Common myeloid progenitor, CD34-positive (primary cell): ENCODE results near the gene PLA2G4F.

Experiments
- CTCF ChIA-PET: fragments of 350-600 bp; sonication (Branson Sonifier 250); formaldehyde crosslinking; loops from one replicate; lab custom pipeline; 2021; ENCODE audit warnings: antibody characterized with exemption; lab: Charles Lee
- POLR2A ChIA-PET: fragments of 350-600 bp; sonication (Branson Sonifier 250); formaldehyde crosslinking; loops from one replicate; lab custom pipeline; 2021; ENCODE audit warnings: antibody characterized with exemption; lab: Charles Lee
- DNase-seq, 3 donors: peaks; one replicate each; pipeline versions ENCODE4 v3.0.0 to v3.0.0-alpha.2; 2013
- H3K27ac ChIP-seq, 2 experiments: 1 replicate in 1 of 2; 2 replicates in 1 of 2; pipeline ENCODE4 v1.7.0; 2013; ENCODE audit warnings: inconsistent platforms in 2 of 2, low read length in 2 of 2, mild to moderate bottlenecking in 2 of 2, low read depth in 1 of 2, moderate library complexity in 1 of 2; ENCODE audit not compliant: severe bottlenecking in 2 of 2, insufficient read depth in 1 of 2, poor library complexity in 1 of 2
- H3K27me3 ChIP-seq, 5 experiments: replicated peaks in 2 of 5; 1 replicate in 3 of 5; 2 replicates in 2 of 5; pipeline versions ENCODE4 v1.6.1 to v1.7.0; 2013; ENCODE audit warnings: low read length in 4 of 5, mild to moderate bottlenecking in 2 of 5, moderate library complexity in 2 of 5, inconsistent platforms in 1 of 5; ENCODE audit not compliant: insufficient read depth in 5 of 5, control insufficient read depth in 4 of 5
- H3K36me3 ChIP-seq, 4 experiments: 1 replicate in 2 of 4; 2 replicates in 2 of 4; pipeline versions ENCODE4 v1.6.1 to v1.7.0; 2013; ENCODE audit warnings: low read length in 3 of 4, control low read depth in 1 of 4, mild to moderate bottlenecking in 1 of 4; ENCODE audit not compliant: control insufficient read depth in 4 of 4, insufficient read depth in 4 of 4
- H3K4me1 ChIP-seq, 4 experiments: 1 replicate in 3 of 4; 2 replicates in 1 of 4; pipeline versions ENCODE4 v1.6.1 to v1.7.1; 2013; ENCODE audit warnings: low read length in 3 of 4, mild to moderate bottlenecking in 3 of 4, control low read depth in 1 of 4, inconsistent platforms in 1 of 4, moderate library complexity in 1 of 4; ENCODE audit not compliant: control insufficient read depth in 4 of 4, insufficient read depth in 4 of 4; ENCODE audit errors: control extremely low read depth in 1 of 4
- H3K4me3 ChIP-seq, 7 experiments: 1 replicate in 4 of 7; 2 replicates in 3 of 7; pipeline versions ENCODE4 v1.5.1 to v1.7.0; 2013; ENCODE audit warnings: mild to moderate bottlenecking in 7 of 7, low read length in 6 of 7, moderate library complexity in 6 of 7, inconsistent platforms in 2 of 7, low read depth in 2 of 7, control low read depth in 1 of 7; ENCODE audit not compliant: insufficient read depth in 4 of 7, control insufficient read depth in 1 of 7; ENCODE audit errors: extremely low read depth in 1 of 7
- H3K9me3 ChIP-seq, 5 experiments: 1 replicate in 4 of 5; 2 replicates in 1 of 5; pipeline versions ENCODE4 v1.6.1 to v1.7.1; 2013; ENCODE audit warnings: low read length in 4 of 5, mild to moderate bottlenecking in 2 of 5, inconsistent platforms in 1 of 5, low read depth in 1 of 5, moderate library complexity in 1 of 5; ENCODE audit not compliant: control insufficient read depth in 4 of 5, insufficient read depth in 2 of 5; ENCODE audit errors: control extremely low read depth in 1 of 5
- WGBS: methylation state at CpG from one replicate; pipeline ENCODE4 v1.1.5; 2013; ENCODE audit not compliant: insufficient coverage; 5-methylcytosine and 5-hydroxymethylcytosine counted together

Gene PLA2G4F

DNA sequence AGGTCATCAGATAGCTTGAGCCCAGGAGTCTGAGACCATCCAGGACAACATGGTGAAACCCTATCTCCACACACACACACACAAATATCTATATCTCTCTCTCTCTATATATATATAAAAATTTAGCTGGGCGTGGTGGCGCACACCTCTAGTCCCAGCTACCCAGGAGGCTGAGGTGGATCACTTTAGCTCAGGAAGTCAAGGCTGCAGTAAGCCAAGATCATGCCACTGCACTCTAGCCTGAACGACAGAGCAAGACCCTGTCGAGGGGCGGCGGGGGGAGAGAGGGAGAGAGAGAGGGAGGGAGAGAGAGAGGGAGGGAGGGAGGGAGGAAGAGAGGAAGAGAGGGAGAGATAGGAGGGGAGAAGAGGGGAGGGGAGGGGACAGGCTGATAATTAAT lies 28.0 kb downstream of the PLA2G4F start:
- Histone ChIP-seq H3K27ac (no peak overlapping the region), H3K36me3 (no peaks in the 10 kb centered on the region), H3K27me3 (no peaks in the 10 kb centered on the region), H3K4me1 (peaks cover 0 to under 1% (median 0%) of the 10 kb centered on the region in 4 experiments), H3K4me3 (no peak overlapping the region), H3K9me3 (no peaks in the 10 kb centered on the region)
- no peak for DNase-seq
- CTCF ChIA-PET: interaction anchor here (1.9 kb wide), 1 partner anchor 9 kb away, joined by 5 read pairs; no protein-coding TSS in a partner anchor
- POLR2A ChIA-PET: interaction anchor here (0.7 kb wide), 1 partner anchor 57 kb away, joined by 3 read pairs; no protein-coding TSS in a partner anchor
- WGBS: 80% methylated on average over 3 of the region's 6 CpGs

DNA sequence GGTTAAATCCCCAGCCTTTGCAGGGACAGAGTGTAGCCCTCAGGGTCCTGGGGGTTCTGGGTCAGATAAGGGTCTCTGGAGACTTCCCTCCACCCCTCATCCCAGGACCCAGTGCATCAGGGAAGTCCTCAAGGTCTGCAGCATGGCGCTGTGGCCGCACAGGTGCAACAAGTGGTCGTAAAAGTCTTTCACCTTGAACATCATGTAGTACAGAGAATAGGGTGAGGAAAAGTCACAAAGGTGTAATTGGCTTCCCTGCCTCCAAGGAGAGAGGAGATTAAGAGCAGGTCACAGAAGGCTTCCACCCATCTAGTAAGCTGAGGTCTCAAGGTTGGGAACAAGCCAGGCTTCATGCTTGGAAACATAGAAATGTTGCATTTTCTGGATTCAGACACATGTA lies 32.9 kb downstream of the PLA2G4F start:
- no peak for DNase-seq
- Histone ChIP-seq H3K27me3 (no peaks in the 10 kb centered on the region), H3K4me3 (no peak overlapping the region), H3K36me3 (no peaks in the 10 kb centered on the region), H3K9me3 (peaks cover 0 to 5% (median 0%) of the 10 kb centered on the region in 5 experiments), H3K4me1 (peaks cover 0 to 28% (median 3%) of the 10 kb centered on the region in 4 experiments), H3K27ac (no peak overlapping the region)
- POLR2A ChIA-PET: no interaction called here
- CTCF ChIA-PET: no interaction called here
- WGBS: 80% methylated on average over 3 of the region's 3 CpGs

DNA sequence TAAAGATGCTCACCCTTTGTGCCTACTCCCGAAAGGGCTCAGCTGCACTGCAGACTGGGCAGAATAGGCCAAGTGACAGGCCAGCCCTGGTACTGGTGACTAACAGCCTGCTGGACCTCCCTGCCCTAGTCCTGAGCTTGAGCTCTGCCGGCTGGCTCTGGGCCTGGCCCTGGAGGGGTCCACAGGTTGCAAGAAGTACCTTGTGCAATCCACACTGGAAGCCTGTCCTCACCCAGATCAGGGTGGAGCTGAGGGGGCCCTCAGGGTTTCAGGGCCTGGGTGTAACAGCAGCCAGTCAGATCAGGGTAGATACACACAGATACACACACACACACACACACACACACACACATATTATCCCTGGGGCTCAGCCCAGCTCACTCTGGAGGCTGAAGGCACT lies 34.8 kb downstream of the PLA2G4F start:
- Histone ChIP-seq H3K27me3 (no peaks in the 10 kb centered on the region), H3K36me3 (no peaks in the 10 kb centered on the region), H3K9me3 (peaks cover 0 to 5% (median 0%) of the 10 kb centered on the region in 5 experiments), H3K4me3 (no peak overlapping the region), H3K27ac (no peak overlapping the region), H3K4me1 (peaks cover 0 to 28% (median 3%) of the 10 kb centered on the region in 4 experiments)
- 67% methylated on average over 2 of the region's 2 CpGs for WGBS
- POLR2A ChIA-PET: no interaction called here
- DNase-seq: no peak
- CTCF ChIA-PET: interaction anchor here (1.2 kb wide), 1 partner anchor 12 kb away, joined by 7 read pairs; no protein-coding TSS in a partner anchor

DNA sequence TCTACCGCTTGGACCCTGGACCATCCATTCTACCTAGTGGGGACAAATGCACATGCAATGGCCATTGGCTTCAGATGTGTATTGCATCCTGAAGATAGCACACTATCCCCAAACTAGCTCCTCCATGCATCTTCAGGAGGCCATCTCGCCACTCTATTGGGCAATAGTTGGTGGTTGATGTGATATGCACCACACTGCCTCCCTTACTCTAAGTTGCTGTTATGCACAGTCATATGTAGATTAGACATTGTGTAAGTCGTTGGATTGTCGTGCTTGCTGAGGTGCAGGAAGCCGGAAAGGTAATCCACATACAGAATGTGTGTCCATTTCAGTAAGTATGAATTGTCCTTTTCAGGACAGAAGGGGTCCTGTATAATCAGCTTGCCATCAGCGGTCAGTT lies 35.4 kb downstream of the PLA2G4F start:
- POLR2A ChIA-PET: no interaction called here
- peaks cover 0 to 5% (median 2%) of the 10 kb centered on the region in 5 experiments for H3K9me3 ChIP-seq
- CTCF ChIA-PET: interaction anchor here (1.1 to 2.5 kb wide), 4 partner anchors 10 to 37 kb away, joined by 3 to 8 read pairs (median 5); no protein-coding TSS in a partner anchor
- H3K4me3 ChIP-seq: no peak overlapping the region
- 91% methylated on average over 6 of the region's 6 CpGs for WGBS
- DNase-seq: peak in 2 of 3 donors; percentile 25 to 45
- no peaks in the 10 kb centered on the region for H3K27me3 ChIP-seq
- H3K36me3 ChIP-seq: no peaks in the 10 kb centered on the region
- no peak overlapping the region for H3K27ac ChIP-seq
- H3K4me1 ChIP-seq: peaks cover 0 to 28% (median 3%) of the 10 kb centered on the region in 4 experiments

- H3K36me3 ChIP-seq: no peaks in the 10 kb centered on the region
- H3K27ac ChIP-seq: no peak overlapping the region
- H3K27me3 ChIP-seq: no peaks in the 10 kb centered on the region
- H3K4me1 ChIP-seq: peaks cover 0 to 28% (median 3%) of the 10 kb centered on the region in 4 experiments
- H3K9me3 ChIP-seq: peaks cover 0 to 5% (median 2%) of the 10 kb centered on the region in 5 experiments
- no peak overlapping the region for H3K4me3 ChIP-seq
- WGBS: 100% methylated on average over 1 of the region's 1 CpG
- DNase-seq: no peak
- POLR2A ChIA-PET: no interaction called here
- CTCF ChIA-PET: interaction anchor here (1.1 to 2.5 kb wide), 3 partner anchors 10 to 36 kb away, joined by 3 to 8 read pairs (median 3); no protein-coding TSS in a partner anchor
Measured at GRCh38 chr15:42120285-42120684, 36.2 kb downstream of the PLA2G4F start.

GRCh38 chr15:42119446-42119760 lies 37.0 kb downstream of the PLA2G4F start:
- H3K27me3 ChIP-seq: no peaks in the 10 kb centered on the region
- peaks cover 0 to 5% (median 2%) of the 10 kb centered on the region in 5 experiments for H3K9me3 ChIP-seq
- no peak overlapping the region for H3K4me3 ChIP-seq
- no peaks in the 10 kb centered on the region for H3K36me3 ChIP-seq
- 91% methylated on average over 5 of the region's 5 CpGs for WGBS
- ChIA-PET CTCF (interaction anchor here (0.7 to 2.5 kb wide), 3 partner anchors 17 to 35 kb away, joined by 3 to 8 read pairs (median 4); no protein-coding TSS in a partner anchor), POLR2A (interaction anchor here (0.6 kb wide), 1 partner anchor 103 kb away, joined by 3 read pairs; no protein-coding TSS in a partner anchor)
- DNase-seq: no peak
- no peak overlapping the region for H3K27ac ChIP-seq
- peaks cover 0 to 28% (median 3%) of the 10 kb centered on the region in 4 experiments for H3K4me1 ChIP-seq
